Right atrium auricular region (tissue), 2 donors: ENCODE results near the gene FXYD5. TPM values are rescaled to one million over a fixed set of nuclear protein-coding genes. Genes with fewer than 3 reads are reported as not detected.
A peak's percentile ranks its signal among the peaks of the same experiment; 100 is the strongest.

ENCODE experiments used
- DNase-seq: peaks from one replicate; pipeline ENCODE4 v3.0.0-alpha.2; 2019; ENCODE audit warnings: low spot score
- H3K27ac ChIP-seq, 2 donors: fragments of 200-600 bp; sonication (generic); 1 replicate in 1 of 2; 2 replicates in 1 of 2; pipeline ENCODE4 v1.5.1; 2016 to 2019
- H3K27me3 ChIP-seq, 2 donors: fragments of 200-600 bp; sonication (generic); one replicate each; pipeline versions ENCODE4 v1.5.1 to v1.6.0; 2017 to 2019
- H3K36me3 ChIP-seq: fragments of 200-600 bp; sonication (generic); one replicate; pipeline ENCODE4 v1.5.1; 2016
- H3K4me1 ChIP-seq, 2 donors: fragments of 200-600 bp; sonication (generic); one replicate each; pipeline versions ENCODE4 v1.5.1 to v1.6.0; 2017 to 2019
- H3K4me3 ChIP-seq, 2 donors: fragments of 200-600 bp; sonication (generic); 1 replicate in 1 of 2; 2 replicates in 1 of 2; pipeline ENCODE4 v1.5.1; 2017 to 2019; ENCODE audit warnings: mild to moderate bottlenecking in 1 of 2, moderate library complexity in 1 of 2
- H3K9me3 ChIP-seq, 2 donors: fragments of 200-600 bp; sonication (generic); one replicate each; pipeline ENCODE4 v1.5.1; 2019
- CTCF ChIP-seq, 2 donors: fragments of 200-600 bp; sonication (generic); IDR thresholded peaks; one replicate each; pipeline ENCODE4 v1.5.1; 2019; ENCODE audit warnings: antibody characterized with exemption in 2 of 2
- total RNA-seq, 2 donors: library from RNA; depleted of rRNA; stranded (reverse); fragments of >200 nt; gene quantifications; one replicate each; pipeline ENCODE4 v1.1.0, GENCODE V29; 2016

FXYD5 gene
- total RNA-seq, 2 donors from 2014 or later = 31.3 to 77.7 TPM

- DNase-seq = no peak
- Histone ChIP-seq H3K27ac (peak overlapping the region in 1 of 2 donors; percentile 15), H3K4me1 (peaks cover 0 to 12% of the 10 kb centered on the region in 2 donors), H3K9me3 (no peaks in the 10 kb centered on the region), H3K27me3 (no peaks in the 10 kb centered on the region), H3K36me3 (no peaks in the 10 kb centered on the region), H3K4me3 (peak overlapping the region; percentile 27 to 39)
- peak; percentile 97 to 98 for TF ChIP-seq CTCF (IDR thresholded peaks at IDR 0.05)
These were observed 40.0 kb upstream of the FXYD5 start for GRCh38 chr19:35114353-35115176.

GRCh38 chr19:35115177-35115951 lies 39.2 kb upstream of the FXYD5 start, which contains the start of gene FXYD3:
Gene FXYD3, plus strand, starts transcription at chr19:35115823. Its CDS starts 3,554 bp downstream, at chr19:35119377.
- DNase-seq = no peak
- Histone ChIP-seq H3K36me3 (no peaks in the 10 kb centered on the region), H3K27me3 (no peaks in the 10 kb centered on the region), H3K4me3 (peak within 1 kb of the TSS; percentile 27 to 39), H3K9me3 (no peaks in the 10 kb centered on the region), H3K4me1 (peaks cover 0 to 12% of the 10 kb centered on the region in 2 donors), H3K27ac (peak within 1 kb of the TSS in 1 of 2 donors; percentile 15)
- TF ChIP-seq CTCF (IDR thresholded peaks at IDR 0.05) = no peak

GRCh38 chr19:35116072-35116801 lies 38.3 kb upstream of the FXYD5 start:
- H3K27ac ChIP-seq = no peak overlapping the region
- H3K4me3 ChIP-seq = peak overlapping the region in 1 of 2 donors; percentile 4
- DNase-seq = no peak
- H3K4me1 ChIP-seq = peaks cover 0 to 12% of the 10 kb centered on the region in 2 donors
- no peaks in the 10 kb centered on the region for H3K27me3 ChIP-seq
- TF ChIP-seq CTCF (IDR thresholded peaks at IDR 0.05) = no peak
- no peaks in the 10 kb centered on the region for H3K9me3 ChIP-seq
- no peaks in the 10 kb centered on the region for H3K36me3 ChIP-seq

GRCh38 chr19:35117116-35117515 lies 37.4 kb upstream of the FXYD5 start:
- no peak overlapping the region for H3K4me3 ChIP-seq
- no peak for DNase-seq
- no peaks in the 10 kb centered on the region for H3K36me3 ChIP-seq
- no peaks in the 10 kb centered on the region for H3K27me3 ChIP-seq
- no peaks in the 10 kb centered on the region for H3K9me3 ChIP-seq
- H3K27ac ChIP-seq = no peak overlapping the region
- TF ChIP-seq CTCF (IDR thresholded peaks at IDR 0.05) = no peak
- peaks cover 0 to 12% of the 10 kb centered on the region in 2 donors for H3K4me1 ChIP-seq

GRCh38 chr19:35117799-35118198 lies 36.7 kb upstream of the FXYD5 start:
- Histone ChIP-seq H3K36me3 (no peaks in the 10 kb centered on the region), H3K9me3 (no peaks in the 10 kb centered on the region), H3K27ac (no peak overlapping the region), H3K4me1 (peaks cover 0 to 19% of the 10 kb centered on the region in 2 donors), H3K27me3 (no peaks in the 10 kb centered on the region), H3K4me3 (no peak overlapping the region)
- TF ChIP-seq CTCF (IDR thresholded peaks at IDR 0.05) = no peak
- no peak for DNase-seq
